ENCODE data around the gene ZMYM5. TPM values are rescaled to one million over a fixed set of nuclear protein-coding genes. Genes with fewer than 3 reads are reported as not detected.
"Not testable (repeated sequence)": the region's sequence is repeated elsewhere in the genome, so short reads cannot be mapped to it uniquely, and the experiment has no call there.

Gene ZMYM5
- total RNA-seq, 1 donor from 2014 or later = 17.1 TPM

DNA sequence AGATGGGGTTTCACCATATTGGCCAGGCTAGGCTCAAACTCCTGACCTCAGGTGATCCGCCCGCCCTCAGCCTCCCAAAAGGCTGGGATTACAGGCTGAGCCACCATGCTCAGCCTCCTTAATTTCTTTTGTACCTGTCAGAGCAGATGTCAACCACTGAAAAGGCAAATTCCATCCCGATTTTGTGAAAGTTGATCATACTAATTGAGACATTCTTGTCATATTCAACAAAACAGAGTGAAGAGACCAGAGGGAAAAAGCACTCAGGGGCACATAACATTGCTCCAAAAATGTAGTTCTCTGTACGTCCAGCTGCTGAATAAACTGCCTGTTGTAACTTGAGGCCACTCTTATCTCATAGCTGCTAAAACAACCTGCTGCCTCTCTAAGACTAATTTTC lies 53.3 kb downstream of the ZMYM5 start:
- TF ChIP-seq, protein P1, sequence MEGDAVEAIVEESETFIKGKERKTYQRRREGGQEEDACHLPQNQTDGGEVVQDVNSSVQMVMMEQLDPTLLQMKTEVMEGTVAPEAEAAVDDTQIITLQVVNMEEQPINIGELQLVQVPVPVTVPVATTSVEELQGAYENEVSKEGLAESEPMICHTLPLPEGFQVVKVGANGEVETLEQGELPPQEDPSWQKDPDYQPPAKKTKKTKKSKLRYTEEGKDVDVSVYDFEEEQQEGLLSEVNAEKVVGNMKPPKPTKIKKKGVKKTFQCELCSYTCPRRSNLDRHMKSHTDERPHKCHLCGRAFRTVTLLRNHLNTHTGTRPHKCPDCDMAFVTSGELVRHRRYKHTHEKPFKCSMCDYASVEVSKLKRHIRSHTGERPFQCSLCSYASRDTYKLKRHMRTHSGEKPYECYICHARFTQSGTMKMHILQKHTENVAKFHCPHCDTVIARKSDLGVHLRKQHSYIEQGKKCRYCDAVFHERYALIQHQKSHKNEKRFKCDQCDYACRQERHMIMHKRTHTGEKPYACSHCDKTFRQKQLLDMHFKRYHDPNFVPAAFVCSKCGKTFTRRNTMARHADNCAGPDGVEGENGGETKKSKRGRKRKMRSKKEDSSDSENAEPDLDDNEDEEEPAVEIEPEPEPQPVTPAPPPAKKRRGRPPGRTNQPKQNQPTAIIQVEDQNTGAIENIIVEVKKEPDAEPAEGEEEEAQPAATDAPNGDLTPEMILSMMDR (IDR thresholded peaks at IDR 0.05) = no peak
- no peaks in the 10 kb centered on the region for H3K4me1 Mint-ChIP-seq
- POLR2A ChIA-PET = no interaction called here
- no peak for DNase-seq
- no peak overlapping the region for H3K27ac Mint-ChIP-seq
- CTCF ChIA-PET = no interaction called here
- no peak overlapping the region for H3K4me3 Mint-ChIP-seq
- ATAC-seq (ENCODE audit: low read depth) = no peak
- H3K9me3 Mint-ChIP-seq = no peaks in the 10 kb centered on the region
- no peaks in the 10 kb centered on the region for H3K27me3 Mint-ChIP-seq
- intact Hi-C loops (cut with micrococcal nuclease) = no loop called here
- H3K36me3 Mint-ChIP-seq (ENCODE audit: low read depth) = peaks cover 10% of the 10 kb centered on the region

DNA sequence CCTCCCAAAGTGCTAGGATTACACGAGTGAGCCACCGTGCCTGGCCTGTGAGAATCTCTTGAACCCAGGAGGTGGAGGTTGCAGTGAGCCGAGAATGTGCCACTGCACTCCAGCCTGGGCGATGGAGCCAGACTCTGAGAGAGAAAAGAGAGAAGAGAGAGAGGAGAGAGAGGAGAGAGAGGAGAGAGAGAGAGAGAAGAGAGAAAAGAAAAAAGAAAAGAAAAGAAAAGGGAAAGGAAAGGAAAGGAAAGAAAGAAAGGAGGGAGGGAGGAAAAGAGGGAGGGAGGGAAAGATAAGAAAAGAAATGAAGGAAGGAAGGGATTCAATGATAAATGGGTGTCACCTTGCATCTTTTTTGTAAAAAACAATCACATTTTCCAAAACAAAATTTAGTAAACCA lies 57.7 kb downstream of the ZMYM5 start:
- ChIA-PET POLR2A (no interaction called here), CTCF (no interaction called here)
- no peaks in the 10 kb centered on the region for H3K27me3 Mint-ChIP-seq
- H3K9me3 Mint-ChIP-seq = no peaks in the 10 kb centered on the region
- H3K27ac Mint-ChIP-seq = no peak overlapping the region
- H3K4me3 Mint-ChIP-seq = no peak overlapping the region
- TF ChIP-seq, protein P1 (IDR thresholded peaks at IDR 0.05) = no peak
- no peak for ATAC-seq (ENCODE audit: low read depth)
- DNase-seq = no peak
- peaks cover 6% of the 10 kb centered on the region for H3K36me3 Mint-ChIP-seq (ENCODE audit: low read depth)
- H3K4me1 Mint-ChIP-seq = no peaks in the 10 kb centered on the region
- intact Hi-C loops (cut with micrococcal nuclease) = no loop called here

DNA sequence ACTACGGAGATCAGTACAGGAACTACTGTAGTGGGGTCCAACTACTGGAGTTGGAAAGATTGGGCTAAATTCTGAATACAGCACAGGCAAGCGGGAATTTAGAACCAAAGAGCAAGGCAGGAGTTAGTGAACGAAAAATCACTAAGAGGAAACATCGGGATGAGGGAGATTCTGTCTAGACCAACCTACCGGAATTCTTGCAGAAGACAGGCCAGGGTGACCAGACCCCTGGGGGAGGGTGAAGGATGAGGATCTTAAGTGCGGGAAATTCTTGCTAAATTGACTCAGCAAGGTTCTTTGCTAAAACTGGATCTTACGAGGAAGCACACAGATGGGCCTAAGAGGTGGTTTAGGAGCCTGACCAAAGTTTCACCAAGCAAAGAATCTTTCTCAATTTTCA lies 67.5 kb downstream of the ZMYM5 start:
- H3K36me3 Mint-ChIP-seq (ENCODE audit: low read depth) = peaks cover 2% of the 10 kb centered on the region
- ChIA-PET CTCF (no interaction called here), POLR2A (no interaction called here)
- intact Hi-C loops (cut with micrococcal nuclease) = no loop called here
- no peak for ATAC-seq (ENCODE audit: low read depth)
- H3K4me1 Mint-ChIP-seq = peaks cover 4% of the 10 kb centered on the region
- H3K4me3 Mint-ChIP-seq = no peak overlapping the region
- no peaks in the 10 kb centered on the region for H3K9me3 Mint-ChIP-seq
- TF ChIP-seq, protein P1 (IDR thresholded peaks at IDR 0.05) = no peak
- no peak overlapping the region for H3K27ac Mint-ChIP-seq
- H3K27me3 Mint-ChIP-seq = no peaks in the 10 kb centered on the region
- no peak for DNase-seq

DNA sequence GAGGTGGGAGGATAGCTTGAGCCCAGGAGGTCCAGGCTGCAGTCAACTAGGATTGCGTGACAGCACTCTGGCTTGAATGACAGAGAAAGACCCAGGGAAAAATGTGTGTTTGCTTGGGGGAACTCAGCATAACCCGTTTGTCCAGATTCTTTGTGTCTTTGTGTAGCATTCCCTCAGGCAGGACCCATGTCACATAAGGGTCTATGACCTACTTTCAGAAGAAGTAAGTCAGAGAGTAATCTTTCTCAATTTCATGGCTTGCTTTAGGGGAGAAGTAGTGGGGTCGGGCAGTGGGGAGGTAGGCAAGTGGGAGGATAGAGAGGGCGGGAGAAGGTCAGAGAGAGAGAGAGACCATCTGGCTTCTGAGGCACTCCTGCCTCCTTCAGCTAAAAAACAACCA lies 68.8 kb downstream of the ZMYM5 start:
- Mint-ChIP-seq H3K9me3 (no peaks in the 10 kb centered on the region), H3K4me3 (no peak overlapping the region), H3K27ac (no peak overlapping the region), H3K27me3 (no peaks in the 10 kb centered on the region), H3K36me3 (ENCODE audit: low read depth) (peaks cover 2% of the 10 kb centered on the region), H3K4me1 (peaks cover 4% of the 10 kb centered on the region)
- TF ChIP-seq, protein P1 (IDR thresholded peaks at IDR 0.05) = no peak
- intact Hi-C loops (cut with micrococcal nuclease) = no loop called here
- ChIA-PET POLR2A (interaction anchor here (0.7 kb wide), 1 partner anchor 46 kb away, joined by 6 read pairs; no protein-coding TSS in a partner anchor), CTCF (no interaction called here)
- DNase-seq = no peak
- no peak for ATAC-seq (ENCODE audit: low read depth)

DNA sequence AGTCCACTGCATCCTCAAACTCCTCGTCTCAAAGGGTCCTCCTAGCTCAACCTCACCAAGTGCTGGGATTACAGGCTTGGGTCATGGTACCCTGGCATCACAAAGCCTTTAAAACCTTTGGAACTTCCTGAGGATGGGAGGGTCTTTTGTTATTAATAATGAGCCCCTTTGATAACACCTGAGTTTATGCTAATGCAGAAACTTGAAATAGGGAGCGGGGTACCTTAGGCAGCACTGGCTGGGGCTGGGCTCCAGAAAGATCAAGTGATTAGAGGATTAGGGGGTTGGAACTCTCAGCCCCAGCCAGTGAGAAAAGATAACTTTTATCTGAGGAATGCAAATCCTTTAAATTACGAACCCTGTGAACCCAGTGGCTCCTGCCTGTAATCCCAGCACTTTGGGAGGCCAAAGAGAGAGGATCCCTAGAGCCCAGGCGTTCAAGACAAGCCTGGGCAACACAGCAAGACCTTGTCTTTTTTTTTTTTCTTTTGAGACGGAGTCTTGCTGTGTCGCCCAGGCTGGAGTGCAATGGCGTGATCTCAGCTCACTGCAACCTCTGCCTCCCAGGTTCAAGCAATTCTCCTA lies 71.4 kb downstream of the ZMYM5 start:
- H3K4me1 Mint-ChIP-seq = peaks cover 4% of the 10 kb centered on the region
- POLR2A ChIA-PET = interaction anchor here (0.7 kb wide), 1 partner anchor 71 kb away, joined by 3 read pairs; the partner anchor contains the start of gene ZMYM5

DNA sequence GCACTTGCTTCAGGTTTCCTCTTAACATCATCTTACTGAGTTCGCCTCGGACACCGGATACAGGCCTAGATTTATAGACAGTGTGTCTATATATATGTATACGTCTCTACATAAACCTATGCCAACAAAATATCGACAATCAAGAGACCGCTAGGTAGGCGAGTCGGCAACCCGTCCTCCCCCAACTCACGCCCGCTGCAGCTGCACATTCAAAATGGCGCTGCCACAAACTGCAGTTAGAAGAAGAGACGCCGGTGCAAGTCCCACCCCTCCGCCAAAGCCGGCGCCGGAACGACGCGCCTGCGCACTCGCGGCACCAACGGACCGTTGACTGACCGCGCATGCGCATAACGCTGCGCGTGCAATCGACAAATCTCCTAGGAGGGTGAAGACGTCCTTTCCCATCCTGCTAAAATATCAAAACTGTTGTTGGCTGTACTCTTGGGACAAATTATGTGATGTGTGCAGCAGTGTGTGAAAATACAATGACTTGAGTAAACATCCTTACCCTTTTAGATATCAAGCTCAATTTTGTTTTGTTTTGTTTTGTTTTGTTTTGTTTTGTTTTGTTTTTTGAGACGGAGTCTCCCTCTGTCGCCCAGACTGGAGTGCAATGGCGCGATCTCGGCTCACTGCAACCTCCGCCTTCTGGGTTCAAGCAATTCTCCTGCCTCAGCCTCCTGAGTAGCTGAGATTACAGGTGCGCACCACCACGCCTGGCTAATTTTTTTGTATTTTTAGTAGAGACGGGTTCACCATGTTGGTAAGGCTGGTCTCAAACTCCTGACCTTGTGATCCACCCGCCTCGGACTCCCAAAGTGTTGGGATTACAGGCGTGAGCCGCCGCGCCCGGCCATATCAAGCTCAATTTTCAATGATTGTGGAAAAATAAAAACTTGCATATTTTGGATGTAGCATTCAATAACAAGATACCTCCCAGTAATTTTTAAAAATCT lies 80.4 kb downstream of the ZMYM5 start, which contains the start of gene PSPC1:
Gene PSPC1, minus strand, starts transcription at position 219 of the 956 bp plus-strand sequence. Its CDS starts 188 bp downstream, at position 31.
- H3K36me3 Mint-ChIP-seq (ENCODE audit: low read depth); H3K27me3 Mint-ChIP-seq; H3K9me3 Mint-ChIP-seq: not testable (repeated sequence)
- peak; percentile 92 for ATAC-seq (ENCODE audit: low read depth)
- peak; percentile 90 for DNase-seq
- CTCF ChIA-PET = interaction anchor here (0.5 to 1.9 kb wide), 2 partner anchors 79 to 81 kb away, joined by 3 to 7 read pairs; partner anchors contain the start of gene ZMYM5
- peak within 1 kb of the TSS; percentile 97 for H3K4me3 Mint-ChIP-seq
- POLR2A ChIA-PET = interaction anchor here (0.6 to 3.2 kb wide), 8 partner anchors 11 to 1119 kb away, joined by 3 to 39 read pairs (median 3); partner anchors contain the start of genes XPO4 and ZMYM5
- peaks cover 15% of the 10 kb centered on the region for H3K4me1 Mint-ChIP-seq
- intact Hi-C loops (cut with micrococcal nuclease) = loop anchor here (1.0 to 5.0 kb wide), 5 partner anchors 80 to 379 kb away; partner anchors contain the start of genes GJA3, MPHOSPH8, ZMYM2 and ZMYM5
- peak within 1 kb of the TSS; percentile 98 for H3K27ac Mint-ChIP-seq

More for the DNA sequence above, 71.4 kb downstream of the ZMYM5 start:
- H3K36me3 Mint-ChIP-seq (ENCODE audit: low read depth) = peaks cover 2% of the 10 kb centered on the region
- no peak overlapping the region for H3K4me3 Mint-ChIP-seq
- no peaks in the 10 kb centered on the region for H3K27me3 Mint-ChIP-seq
- no peak overlapping the region for H3K27ac Mint-ChIP-seq
- TF ChIP-seq, protein P1 (IDR thresholded peaks at IDR 0.05) = no peak
- DNase-seq = no peak
- no peak for ATAC-seq (ENCODE audit: low read depth)
- CTCF ChIA-PET = no interaction called here
- no peaks in the 10 kb centered on the region for H3K9me3 Mint-ChIP-seq
- intact Hi-C loops (cut with micrococcal nuclease) = no loop called here
